Tibial artery (tissue), 4 donors: ENCODE results near the gene SCMH1.
"Not testable (repeated sequence)": the region's sequence is repeated elsewhere in the genome, so short reads cannot be mapped to it uniquely, and the experiment has no call there.

ENCODE experiments used
- DNase-seq, 2 donors: peaks; one replicate each; pipeline ENCODE4 v3.0.0-alpha.2; 2019
- H3K27ac ChIP-seq, 2 donors: fragments of 200-600 bp; sonication (generic) in 1 of 2; 1 replicate in 1 of 2; 2 replicates in 1 of 2; pipeline ENCODE4 v1.5.1; 2018 to 2019; ENCODE audit warnings: mild to moderate bottlenecking in 1 of 2
- H3K27me3 ChIP-seq, 2 donors: fragments of 200-600 bp; sonication (generic) in 1 of 2; one replicate each; pipeline versions ENCODE4 v1.5.1 to v1.6.0; 2016 to 2019
- H3K36me3 ChIP-seq, 3 donors: fragments of 200-600 bp; sonication (generic) in 2 of 3; one replicate each; pipeline ENCODE4 v1.5.1; 2016 to 2019; ENCODE audit warnings: mild to moderate bottlenecking in 2 of 3
- H3K4me1 ChIP-seq, 4 donors: fragments of 200-600 bp; sonication (generic) in 2 of 4; 1 replicate in 3 of 4; 2 replicates in 1 of 4; pipeline ENCODE4 v1.5.1; 2016 to 2019
- H3K4me3 ChIP-seq, 2 donors: fragments of 200-600 bp; sonication (generic) in 1 of 2; 1 replicate in 1 of 2; 2 replicates in 1 of 2; pipeline ENCODE4 v1.5.1; 2018 to 2019; ENCODE audit warnings: mild to moderate bottlenecking in 2 of 2
- H3K9me3 ChIP-seq, 3 donors: fragments of 200-600 bp; sonication (generic) in 1 of 3; one replicate each; pipeline ENCODE4 v1.5.1; 2016 to 2019
- intact Hi-C: fragments of 100-400 bp; cut with DNase I; formaldehyde crosslinking; loops from one replicate; pipeline ENCODE4 v1.15.0; 2023; ENCODE audit warnings: low total_unique reads
- TF ChIP-seq, protein P1 (sequence below), 2 experiments: fragments of 200-600 bp in 1 of 2; fragments of 450-650 bp in 1 of 2; IDR thresholded peaks; one replicate each; pipeline ENCODE4 v1.5.1; 2017 to 2019; ENCODE audit warnings: antibody characterized with exemption in 2 of 2, mild to moderate bottlenecking in 1 of 2, moderate library complexity in 1 of 2

The SCMH1 gene

DNA sequence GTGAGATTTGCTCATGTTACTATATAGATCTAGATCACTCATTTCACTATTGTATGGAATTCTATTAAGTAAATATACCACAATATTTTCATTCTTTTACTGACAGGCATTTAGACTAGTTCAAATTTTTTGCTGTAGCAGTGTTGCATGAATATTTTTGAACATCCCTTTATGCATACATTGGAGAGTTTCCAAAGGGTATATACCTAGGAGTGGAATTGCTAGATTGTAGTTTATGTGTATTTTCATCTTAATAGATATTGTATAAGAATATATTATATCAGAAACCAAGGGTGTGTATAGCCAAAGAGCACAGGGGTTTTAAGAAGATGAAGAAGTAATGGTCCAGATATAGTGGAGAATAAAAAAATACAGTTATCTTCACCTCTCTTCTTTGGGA lies 6.2 kb downstream of the SCMH1 start:
- intact Hi-C loops, result no loop called here
- no peak for DNase-seq
- Histone ChIP-seq H3K4me3 (no peak overlapping the region), H3K9me3 (no peaks in the 10 kb centered on the region), H3K4me1 (peaks cover 0 to 37% (median 0%) of the 10 kb centered on the region in 4 donors), H3K36me3 (no peaks in the 10 kb centered on the region), H3K27ac (no peak overlapping the region), H3K27me3 (no peaks in the 10 kb centered on the region)
- TF ChIP-seq, protein P1, sequence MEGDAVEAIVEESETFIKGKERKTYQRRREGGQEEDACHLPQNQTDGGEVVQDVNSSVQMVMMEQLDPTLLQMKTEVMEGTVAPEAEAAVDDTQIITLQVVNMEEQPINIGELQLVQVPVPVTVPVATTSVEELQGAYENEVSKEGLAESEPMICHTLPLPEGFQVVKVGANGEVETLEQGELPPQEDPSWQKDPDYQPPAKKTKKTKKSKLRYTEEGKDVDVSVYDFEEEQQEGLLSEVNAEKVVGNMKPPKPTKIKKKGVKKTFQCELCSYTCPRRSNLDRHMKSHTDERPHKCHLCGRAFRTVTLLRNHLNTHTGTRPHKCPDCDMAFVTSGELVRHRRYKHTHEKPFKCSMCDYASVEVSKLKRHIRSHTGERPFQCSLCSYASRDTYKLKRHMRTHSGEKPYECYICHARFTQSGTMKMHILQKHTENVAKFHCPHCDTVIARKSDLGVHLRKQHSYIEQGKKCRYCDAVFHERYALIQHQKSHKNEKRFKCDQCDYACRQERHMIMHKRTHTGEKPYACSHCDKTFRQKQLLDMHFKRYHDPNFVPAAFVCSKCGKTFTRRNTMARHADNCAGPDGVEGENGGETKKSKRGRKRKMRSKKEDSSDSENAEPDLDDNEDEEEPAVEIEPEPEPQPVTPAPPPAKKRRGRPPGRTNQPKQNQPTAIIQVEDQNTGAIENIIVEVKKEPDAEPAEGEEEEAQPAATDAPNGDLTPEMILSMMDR (IDR thresholded peaks at IDR 0.05), result no peak

DNA sequence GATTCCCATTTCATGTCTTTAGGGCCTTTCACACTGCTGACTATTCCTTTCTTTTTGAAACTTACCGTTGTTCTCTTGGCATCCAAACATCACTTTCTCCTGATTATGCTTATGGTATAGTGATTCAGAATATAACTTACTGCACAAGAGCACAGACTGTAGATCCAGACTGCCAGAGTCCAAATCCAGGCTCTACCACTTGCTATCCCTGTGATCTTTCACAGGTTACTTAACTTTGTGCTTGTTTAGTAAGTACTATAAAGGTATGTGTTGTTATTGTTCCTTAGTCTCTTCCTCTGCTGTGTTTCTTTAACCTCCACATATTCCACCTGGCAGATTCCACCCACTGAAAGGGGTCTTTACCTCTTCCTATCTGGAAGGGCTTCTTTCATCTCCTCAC lies 8.4 kb downstream of the SCMH1 start:
- H3K4me1 ChIP-seq, result peaks cover 0 to 23% (median 0%) of the 10 kb centered on the region in 4 donors
- H3K27ac ChIP-seq, result no peak overlapping the region
- intact Hi-C loops, result no loop called here

DNA sequence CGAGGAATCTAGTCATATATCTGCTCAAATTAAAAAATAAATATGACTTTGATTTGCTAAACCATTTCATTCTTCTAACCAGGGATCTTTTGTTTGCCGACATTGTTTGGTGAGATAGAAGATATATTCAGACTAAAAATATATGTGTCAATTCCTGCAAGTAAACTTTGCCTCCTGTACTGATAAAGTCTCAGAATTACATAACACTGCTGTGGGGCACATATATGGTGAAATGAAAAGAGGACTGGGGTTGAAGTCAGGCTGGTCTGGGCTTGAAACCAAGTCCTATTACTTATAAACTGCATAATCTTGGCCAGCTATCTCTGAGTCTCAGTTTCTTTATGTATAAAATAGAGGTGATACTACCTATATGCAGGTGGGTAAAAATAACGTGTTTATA lies 9.8 kb downstream of the SCMH1 start:
- intact Hi-C loops, result no loop called here
- no peaks in the 10 kb centered on the region for H3K27me3 ChIP-seq
- H3K4me1 ChIP-seq, result peaks cover 0 to 23% (median 0%) of the 10 kb centered on the region in 4 donors

More for the DNA sequence above, 8.4 kb downstream of the SCMH1 start:
- TF ChIP-seq, protein P1 (IDR thresholded peaks at IDR 0.05), result no peak
- Histone ChIP-seq H3K36me3 (no peaks in the 10 kb centered on the region), H3K27me3 (no peaks in the 10 kb centered on the region), H3K9me3 (no peaks in the 10 kb centered on the region), H3K4me3 (no peak overlapping the region)
- no peak for DNase-seq

DNA sequence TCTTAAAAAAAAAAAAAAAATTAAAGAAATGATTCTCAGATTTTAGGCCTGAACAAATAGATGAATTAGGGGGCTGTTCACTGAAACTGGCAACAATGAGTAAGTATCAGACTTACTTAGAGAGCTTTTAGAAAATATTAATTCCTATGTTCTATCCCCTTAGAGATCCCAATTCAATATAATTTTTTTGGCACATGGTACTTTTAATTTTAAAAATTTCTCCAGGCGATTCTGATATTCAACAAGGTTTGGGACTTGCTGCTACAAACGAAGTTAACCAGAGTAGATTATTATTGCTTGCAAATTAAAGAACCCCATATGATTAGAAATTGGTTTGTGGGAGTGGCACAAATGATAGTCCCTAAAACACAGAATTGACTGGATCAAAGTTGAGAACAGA lies 11.4 kb downstream of the SCMH1 start:
- no peak overlapping the region for H3K27ac ChIP-seq
- TF ChIP-seq, protein P1 (IDR thresholded peaks at IDR 0.05), result no peak
- intact Hi-C loops, result no loop called here
- no peak overlapping the region for H3K4me3 ChIP-seq
- H3K4me1 ChIP-seq, result peaks cover 0 to 23% (median 0%) of the 10 kb centered on the region in 4 donors
- DNase-seq, result no peak
- no peaks in the 10 kb centered on the region for H3K36me3 ChIP-seq
- no peaks in the 10 kb centered on the region for H3K27me3 ChIP-seq
- H3K9me3 ChIP-seq, result no peaks in the 10 kb centered on the region

More for the DNA sequence above, 9.8 kb downstream of the SCMH1 start:
- no peak overlapping the region for H3K27ac ChIP-seq
- H3K9me3 ChIP-seq, result no peaks in the 10 kb centered on the region
- no peaks in the 10 kb centered on the region for H3K36me3 ChIP-seq
- TF ChIP-seq, protein P1 (IDR thresholded peaks at IDR 0.05), result no peak
- no peak overlapping the region for H3K4me3 ChIP-seq
- no peak for DNase-seq

DNA sequence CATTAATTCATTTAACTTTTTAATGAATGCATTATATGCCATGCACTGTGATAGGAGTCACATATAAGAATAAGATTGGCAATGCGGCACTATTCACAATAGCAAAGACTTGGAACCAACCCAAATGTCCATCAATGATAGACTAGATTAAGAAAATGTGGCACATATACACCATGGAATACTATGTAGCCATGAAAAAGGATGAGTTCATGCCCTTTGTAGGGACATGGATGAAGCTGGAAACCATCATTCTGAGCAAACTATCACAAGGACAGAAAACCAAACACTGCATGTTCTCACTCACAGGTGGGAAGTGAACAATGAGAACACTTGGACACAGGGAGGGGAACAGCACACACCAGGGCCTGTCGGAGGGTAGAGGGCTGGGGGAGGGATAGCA lies 12.9 kb downstream of the SCMH1 start:
- H3K9me3 ChIP-seq, H3K27me3 ChIP-seq, H3K27ac ChIP-seq, DNase-seq, H3K36me3 ChIP-seq, intact Hi-C loops, H3K4me3 ChIP-seq: not testable (repeated sequence)
- peaks cover 0 to 17% (median 0%) of the 10 kb centered on the region in 4 donors for H3K4me1 ChIP-seq

DNA sequence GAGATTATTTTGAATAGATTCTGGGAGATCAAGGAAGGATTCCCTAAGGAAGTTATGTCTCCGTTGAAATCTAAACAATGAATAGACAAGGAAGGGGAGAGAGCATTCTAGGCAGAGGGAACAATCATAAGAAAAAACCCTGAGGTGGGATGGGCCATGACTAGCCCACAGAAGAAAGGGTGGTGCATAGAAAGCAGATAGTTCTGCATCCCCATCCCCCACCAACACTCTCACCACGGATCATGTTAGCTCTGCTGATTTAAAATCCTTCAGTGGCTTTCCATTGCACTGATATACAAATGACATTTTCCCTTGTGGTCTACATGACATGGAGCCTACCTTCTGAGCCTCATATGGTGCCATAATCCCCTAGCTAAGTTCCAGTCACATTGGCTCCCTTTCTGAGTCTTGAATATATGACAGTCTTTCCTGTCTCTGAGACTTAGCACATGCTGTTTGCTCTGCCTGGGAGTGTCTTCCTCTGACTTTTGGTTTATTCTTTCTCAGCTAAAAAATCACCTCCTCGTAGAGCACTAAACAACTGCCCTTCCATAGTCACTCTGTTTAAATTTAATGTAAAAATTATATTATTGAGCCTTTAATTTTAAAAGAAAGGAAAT lies 15.2 kb downstream of the SCMH1 start:
- Histone ChIP-seq H3K9me3 (no peaks in the 10 kb centered on the region), H3K4me1 (peaks cover 0 to 4% (median 0%) of the 10 kb centered on the region in 4 donors), H3K4me3 (no peak overlapping the region), H3K27ac (no peak overlapping the region), H3K36me3 (no peaks in the 10 kb centered on the region), H3K27me3 (no peaks in the 10 kb centered on the region)
- DNase-seq, result no peak
- intact Hi-C loops, result no loop called here
- TF ChIP-seq, protein P1 (IDR thresholded peaks at IDR 0.05), result no peak
